HepG2 (cell line): Measurements from ENCODE around the gene LTBR. TPM values are rescaled to one million over a fixed set of nuclear protein-coding genes. Genes with fewer than 3 reads are reported as not detected.

Experiments used
- EEA1 ChIP-seq: sonication (generic); formaldehyde crosslinking; IDR thresholded peaks from 2 replicates; pipeline ENCODE4 v1.5.1; 2020; ENCODE audit warnings: mild to moderate bottlenecking, missing genetic modification reagents, borderline replicate concordance
- ETV5 ChIP-seq: IDR thresholded peaks from 2 replicates; pipeline ENCODE4 v1.6.1; 2018; ENCODE audit warnings: missing biosample characterization, missing genetic modification reagents, inconsistent platforms, borderline replicate concordance
- EZH2 ChIP-seq: conservative IDR thresholded peaks from 2 replicates; pipeline ENCODE4 v1.6.1; 2012; ENCODE audit warnings: mild to moderate bottlenecking, low read depth, low read length, moderate library complexity
- FOXJ3 ChIP-seq: sonication (generic); formaldehyde crosslinking; IDR thresholded peaks from 2 replicates; pipeline ENCODE4 v1.4.0; 2020; ENCODE audit warnings: missing genetic modification reagents, mild to moderate bottlenecking, borderline replicate concordance
- KMT2A ChIP-seq: sonication (generic); formaldehyde crosslinking; IDR thresholded peaks from 2 replicates; pipeline ENCODE4 v1.4.0; 2020; ENCODE audit warnings: missing genetic modification reagents
- MED1 ChIP-seq: sonication (generic); formaldehyde crosslinking; IDR thresholded peaks from 2 replicates; pipeline ENCODE4 v1.4.0; 2020; ENCODE audit warnings: missing genetic modification reagents
- MED8 ChIP-seq: sonication (generic); formaldehyde crosslinking; IDR thresholded peaks from 2 replicates; pipeline ENCODE4 v1.8.1; 2023; ENCODE audit warnings: mild to moderate bottlenecking, missing genetic modification reagents; ENCODE audit not compliant: insufficient replicate concordance
- TSC22D2 ChIP-seq: sonication (generic); formaldehyde crosslinking; IDR thresholded peaks from 2 replicates; pipeline ENCODE4 v1.5.1; 2020; ENCODE audit warnings: missing genetic modification reagents, mild to moderate bottlenecking, borderline replicate concordance
- ZBTB38 ChIP-seq: sonication (generic); formaldehyde crosslinking; IDR thresholded peaks from 2 replicates; pipeline ENCODE4 v1.5.1; 2020; ENCODE audit warnings: mild to moderate bottlenecking, missing genetic modification reagents
- ZFP36L2 ChIP-seq: sonication (generic); formaldehyde crosslinking; IDR thresholded peaks from 2 replicates; pipeline ENCODE4 v1.4.0; 2020; ENCODE audit warnings: missing genetic modification reagents
- ZNF264 ChIP-seq: sonication (generic); formaldehyde crosslinking; IDR thresholded peaks from 2 replicates; pipeline ENCODE4 v1.4.0; 2020; ENCODE audit warnings: missing genetic modification reagents
- ZNF451 ChIP-seq: sonication (generic); formaldehyde crosslinking; IDR thresholded peaks from 2 replicates; pipeline ENCODE4 v1.5.0; 2020; ENCODE audit warnings: mild to moderate bottlenecking, missing genetic modification reagents
- ZZZ3 ChIP-seq: sonication (generic); formaldehyde crosslinking; IDR thresholded peaks from 2 replicates; pipeline ENCODE4 v1.4.0; 2020; ENCODE audit warnings: missing genetic modification reagents, mild to moderate bottlenecking, borderline replicate concordance
- polyA plus RNA-seq, 8 experiments: library from polyadenylated mRNA; depleted of rRNA in 3 of 8; stranded (reverse) in 7 of 8; unstranded in 1 of 8; fragments of >200 nt; fragmentation: Illumina TruSeq in 4 of 8; extraction: Trizol in 4 of 8; gene quantifications; 2 replicates each; pipeline versions ENCODE4 v1.2.1 to v1.2.3, GENCODE V29; 2011 to 2016; ENCODE audit warnings: low read depth in 4 of 8, missing spikeins in 1 of 8, mixed read lengths in 1 of 8; ENCODE audit not compliant: insufficient read depth in 1 of 8
- total RNA-seq, 5 experiments: library from RNA; depleted of rRNA; stranded (reverse); fragments of >200 nt; fragmentation: Illumina TruSeq; extraction: Trizol; gene quantifications; 2 replicates each; pipeline ENCODE4 v1.2.3, GENCODE V29; 2016; ENCODE audit warnings: low read depth in 1 of 5
- TF ChIP-seq, protein P1 (sequence below): sonication (generic); formaldehyde crosslinking; IDR thresholded peaks from 2 replicates; pipeline ENCODE4 v1.4.0; 2020; ENCODE audit warnings: low read depth, mild to moderate bottlenecking, missing genetic modification reagents
- TF ChIP-seq, protein P2 (sequence below): fragments of 450-650 bp; IDR thresholded peaks from 2 replicates; pipeline ENCODE4 v1.6.1; 2017; ENCODE audit warnings: mild to moderate bottlenecking
- TF ChIP-seq, protein P3 (sequence below): sonication (generic); formaldehyde crosslinking; IDR thresholded peaks from 2 replicates; pipeline ENCODE4 v1.5.0; 2020; ENCODE audit warnings: missing genetic modification reagents
- TF ChIP-seq, protein P4 (sequence below): sonication (generic); formaldehyde crosslinking; IDR thresholded peaks from 2 replicates; pipeline ENCODE4 v1.4.0; 2020; ENCODE audit warnings: missing genetic modification reagents, mild to moderate bottlenecking, borderline replicate concordance

LTBR gene
- total and polyA plus RNA-seq, 2 of the 13 experiments (the other 11 are each of a cell fraction or from before 2014, with no cell fraction given) = 31.4 to 34.8 TPM

DNA sequence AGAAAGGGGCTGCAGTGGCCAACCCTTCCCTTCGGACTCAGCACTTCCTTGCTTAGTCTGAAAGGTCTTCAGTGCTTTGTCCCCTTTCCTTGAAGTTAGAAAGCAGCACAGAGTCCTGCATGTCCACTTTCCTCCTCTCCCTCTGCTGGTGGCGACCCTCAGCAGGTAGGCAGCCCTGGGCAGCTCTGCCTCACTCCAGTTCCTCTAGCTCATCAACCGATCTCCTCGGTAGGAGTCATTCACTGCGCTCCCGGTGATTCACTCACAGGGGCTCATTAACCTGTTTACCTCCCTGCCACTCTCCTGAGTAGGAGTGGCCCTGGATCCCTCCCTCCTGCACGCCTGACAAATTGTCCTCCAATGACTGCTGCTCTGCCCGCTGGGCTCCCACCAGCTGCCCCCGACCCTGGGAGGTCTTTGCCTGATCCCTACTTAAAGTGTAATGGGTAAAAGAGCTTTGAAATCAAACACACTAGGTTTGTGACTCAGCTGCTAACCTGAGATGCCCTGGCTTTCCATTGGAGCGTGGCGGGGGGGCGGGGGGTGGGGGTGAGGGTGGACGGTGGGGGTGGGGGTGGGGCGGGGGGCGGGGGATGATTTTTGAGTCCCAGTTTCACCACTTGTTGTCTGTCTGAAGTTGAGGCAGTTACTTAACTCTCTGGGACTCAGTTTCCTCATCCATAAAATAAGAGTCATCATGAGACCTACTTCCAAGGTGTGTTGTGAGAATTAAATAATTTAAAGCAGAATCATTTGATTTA lies 12.8 kb upstream of the LTBR start (continued):
- TF ChIP-seq TSC22D2 (peak; percentile 65; the same call in 1 of the 2 replicates), FOXJ3 (CRISPR knock-in tag) (peak; percentile 44; the same call in 1 of the 2 replicates), MED8 (CRISPR knock-in tag) (peak; percentile 67), ZNF264 (CRISPR knock-in tag) (no peak), EEA1 (CRISPR knock-in tag) (no peak), EZH2 (no peak), MED1 (CRISPR knock-in tag) (peak; percentile 85), ETV5 (CRISPR knock-in tag) (peak; percentile 55; the same call in 1 of the 2 replicates), KMT2A (CRISPR knock-in tag) (peak; percentile 37; the same call in 1 of the 2 replicates), ZZZ3 (no peak), ZBTB38 (CRISPR knock-in tag) (no peak; the same call in 1 of the 2 replicates), ZNF451 (CRISPR knock-in tag) (no peak), ZFP36L2 (CRISPR knock-in tag) (no peak)
- TF ChIP-seq, protein P1, sequence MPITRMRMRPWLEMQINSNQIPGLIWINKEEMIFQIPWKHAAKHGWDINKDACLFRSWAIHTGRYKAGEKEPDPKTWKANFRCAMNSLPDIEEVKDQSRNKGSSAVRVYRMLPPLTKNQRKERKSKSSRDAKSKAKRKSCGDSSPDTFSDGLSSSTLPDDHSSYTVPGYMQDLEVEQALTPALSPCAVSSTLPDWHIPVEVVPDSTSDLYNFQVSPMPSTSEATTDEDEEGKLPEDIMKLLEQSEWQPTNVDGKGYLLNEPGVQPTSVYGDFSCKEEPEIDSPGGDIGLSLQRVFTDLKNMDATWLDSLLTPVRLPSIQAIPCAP (CRISPR knock-in tag) = no peak
- TF ChIP-seq, protein P2, sequence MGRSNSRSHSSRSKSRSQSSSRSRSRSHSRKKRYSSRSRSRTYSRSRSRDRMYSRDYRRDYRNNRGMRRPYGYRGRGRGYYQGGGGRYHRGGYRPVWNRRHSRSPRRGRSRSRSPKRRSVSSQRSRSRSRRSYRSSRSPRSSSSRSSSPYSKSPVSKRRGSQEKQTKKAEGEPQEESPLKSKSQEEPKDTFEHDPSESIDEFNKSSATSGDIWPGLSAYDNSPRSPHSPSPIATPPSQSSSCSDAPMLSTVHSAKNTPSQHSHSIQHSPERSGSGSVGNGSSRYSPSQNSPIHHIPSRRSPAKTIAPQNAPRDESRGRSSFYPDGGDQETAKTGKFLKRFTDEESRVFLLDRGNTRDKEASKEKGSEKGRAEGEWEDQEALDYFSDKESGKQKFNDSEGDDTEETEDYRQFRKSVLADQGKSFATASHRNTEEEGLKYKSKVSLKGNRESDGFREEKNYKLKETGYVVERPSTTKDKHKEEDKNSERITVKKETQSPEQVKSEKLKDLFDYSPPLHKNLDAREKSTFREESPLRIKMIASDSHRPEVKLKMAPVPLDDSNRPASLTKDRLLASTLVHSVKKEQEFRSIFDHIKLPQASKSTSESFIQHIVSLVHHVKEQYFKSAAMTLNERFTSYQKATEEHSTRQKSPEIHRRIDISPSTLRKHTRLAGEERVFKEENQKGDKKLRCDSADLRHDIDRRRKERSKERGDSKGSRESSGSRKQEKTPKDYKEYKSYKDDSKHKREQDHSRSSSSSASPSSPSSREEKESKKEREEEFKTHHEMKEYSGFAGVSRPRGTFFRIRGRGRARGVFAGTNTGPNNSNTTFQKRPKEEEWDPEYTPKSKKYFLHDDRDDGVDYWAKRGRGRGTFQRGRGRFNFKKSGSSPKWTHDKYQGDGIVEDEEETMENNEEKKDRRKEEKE = no peak
- TF ChIP-seq, protein P3, sequence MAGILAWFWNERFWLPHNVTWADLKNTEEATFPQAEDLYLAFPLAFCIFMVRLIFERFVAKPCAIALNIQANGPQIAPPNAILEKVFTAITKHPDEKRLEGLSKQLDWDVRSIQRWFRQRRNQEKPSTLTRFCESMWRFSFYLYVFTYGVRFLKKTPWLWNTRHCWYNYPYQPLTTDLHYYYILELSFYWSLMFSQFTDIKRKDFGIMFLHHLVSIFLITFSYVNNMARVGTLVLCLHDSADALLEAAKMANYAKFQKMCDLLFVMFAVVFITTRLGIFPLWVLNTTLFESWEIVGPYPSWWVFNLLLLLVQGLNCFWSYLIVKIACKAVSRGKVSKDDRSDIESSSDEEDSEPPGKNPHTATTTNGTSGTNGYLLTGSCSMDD (CRISPR knock-in tag) = no peak
- TF ChIP-seq, protein P4, sequence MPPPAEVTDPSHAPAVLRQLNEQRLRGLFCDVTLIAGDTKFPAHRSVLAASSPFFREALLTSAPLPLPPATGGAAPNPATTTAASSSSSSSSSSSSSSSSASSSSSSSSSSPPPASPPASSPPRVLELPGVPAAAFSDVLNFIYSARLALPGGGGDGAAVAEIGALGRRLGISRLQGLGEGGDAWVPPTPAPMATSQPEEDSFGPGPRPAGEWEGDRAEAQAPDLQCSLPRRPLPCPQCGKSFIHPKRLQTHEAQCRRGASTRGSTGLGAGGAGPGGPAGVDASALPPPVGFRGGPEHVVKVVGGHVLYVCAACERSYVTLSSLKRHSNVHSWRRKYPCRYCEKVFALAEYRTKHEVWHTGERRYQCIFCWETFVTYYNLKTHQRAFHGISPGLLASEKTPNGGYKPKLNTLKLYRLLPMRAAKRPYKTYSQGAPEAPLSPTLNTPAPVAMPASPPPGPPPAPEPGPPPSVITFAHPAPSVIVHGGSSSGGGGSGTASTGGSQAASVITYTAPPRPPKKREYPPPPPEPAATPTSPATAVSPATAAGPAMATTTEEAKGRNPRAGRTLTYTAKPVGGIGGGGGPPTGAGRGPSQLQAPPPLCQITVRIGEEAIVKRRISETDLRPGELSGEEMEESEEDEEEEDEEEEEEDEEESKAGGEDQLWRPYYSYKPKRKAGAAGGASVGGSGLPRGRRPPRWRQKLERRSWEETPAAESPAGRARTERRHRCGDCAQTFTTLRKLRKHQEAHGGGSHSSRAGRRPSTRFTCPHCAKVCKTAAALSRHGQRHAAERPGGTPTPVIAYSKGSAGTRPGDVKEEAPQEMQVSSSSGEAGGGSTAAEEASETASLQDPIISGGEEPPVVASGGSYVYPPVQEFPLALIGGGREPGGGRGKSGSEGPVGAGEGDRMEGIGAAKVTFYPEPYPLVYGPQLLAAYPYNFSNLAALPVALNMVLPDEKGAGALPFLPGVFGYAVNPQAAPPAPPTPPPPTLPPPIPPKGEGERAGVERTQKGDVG (CRISPR knock-in tag) = no peak
